ENCODE data around the gene RBP5.

GRCh38 chr12:7110661-7111060, 18.0 kb downstream of the RBP5 start:
- TF ChIP-seq CTCF (IDR thresholded peaks at IDR 0.05) = no peak
- TF ChIP-seq POLR2A (IDR thresholded peaks at IDR 0.05) = no peak
- no peak for TF ChIP-seq POLR2AphosphoS5 (IDR thresholded peaks at IDR 0.05)
- TF ChIP-seq EP300 (IDR thresholded peaks at IDR 0.05) = no peak

Data from stomach (tissue), 4 donors.